Subcutaneous abdominal adipose tissue (tissue), 5 donors: Measurements from ENCODE around the gene NECAB2.

Experiments
- H3K27ac ChIP-seq: one replicate; pipeline ENCODE4 v1.7.0; 2013; ENCODE audit warnings: low read depth, mild to moderate bottlenecking, inconsistent platforms, low read length, moderate library complexity
- H3K27me3 ChIP-seq, 5 donors: one replicate each; pipeline ENCODE4 v1.7.0; 2013; ENCODE audit warnings: low read length in 5 of 5, inconsistent platforms in 1 of 5; ENCODE audit not compliant: control insufficient read depth in 5 of 5, insufficient read depth in 4 of 5
- H3K36me3 ChIP-seq, 5 donors: one replicate each; pipeline ENCODE4 v1.7.0; 2013; ENCODE audit warnings: low read length in 5 of 5; ENCODE audit not compliant: control insufficient read depth in 5 of 5, insufficient read depth in 5 of 5
- H3K4me1 ChIP-seq, 5 donors: one replicate each; pipeline ENCODE4 v1.7.0; 2013; ENCODE audit warnings: low read length in 5 of 5, mild to moderate bottlenecking in 3 of 5, moderate library complexity in 1 of 5; ENCODE audit not compliant: control insufficient read depth in 5 of 5, insufficient read depth in 5 of 5
- H3K4me3 ChIP-seq, 5 donors: one replicate each; pipeline ENCODE4 v1.7.0; 2013; ENCODE audit warnings: low read length in 5 of 5, low read depth in 1 of 5
- H3K9ac ChIP-seq, 5 donors: one replicate each; pipeline ENCODE4 v1.7.0; 2013; ENCODE audit warnings: low read length in 5 of 5, mild to moderate bottlenecking in 4 of 5, moderate library complexity in 3 of 5
- H3K9me3 ChIP-seq, 5 donors: one replicate each; pipeline ENCODE4 v1.7.0; 2013; ENCODE audit warnings: low read length in 5 of 5; ENCODE audit not compliant: control insufficient read depth in 5 of 5
- donor health status: healthy.
- donor health status: healthy.
- donor health status: healthy.
- donor health status: healthy.
- donor health status: healthy.

Gene NECAB2

DNA sequence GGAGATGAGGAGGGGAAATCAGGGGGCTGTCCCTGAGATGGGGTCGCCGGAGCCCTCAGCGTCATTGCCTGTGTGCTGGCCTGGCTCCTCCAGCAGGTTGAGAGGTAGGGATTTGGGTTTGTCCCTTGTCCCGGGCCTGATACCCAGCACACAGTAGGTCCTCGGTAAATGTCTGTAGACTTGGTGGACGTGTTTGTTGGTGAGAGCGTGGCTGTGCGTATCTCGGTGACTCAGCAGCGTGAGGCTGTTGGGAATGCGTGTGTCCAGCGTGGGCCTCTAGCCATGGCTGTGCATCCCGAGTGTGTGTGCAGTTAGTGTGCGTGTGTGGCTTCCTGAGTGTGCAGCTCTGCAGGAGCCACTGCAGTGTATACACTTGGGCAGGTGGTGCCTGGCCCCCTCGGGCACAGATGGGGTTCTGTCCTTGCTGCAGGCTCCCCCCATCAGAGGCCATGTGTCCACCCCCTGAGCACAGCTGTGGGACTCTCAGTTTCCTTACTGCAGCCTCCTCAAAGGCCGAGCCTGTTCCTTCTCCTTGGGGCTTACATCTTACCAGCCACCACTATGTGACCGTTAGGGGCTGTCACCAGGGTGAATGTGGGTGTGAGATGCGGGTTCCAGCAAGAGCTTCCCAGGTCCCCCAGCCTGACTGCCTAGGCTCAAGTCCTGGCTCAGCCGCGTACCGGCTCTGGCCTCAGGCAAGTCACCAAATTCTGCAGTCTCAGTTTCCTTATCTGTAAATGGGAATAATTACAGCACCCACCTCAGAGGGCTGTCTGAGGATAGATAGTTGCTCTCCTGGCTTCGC lies 5.7 kb downstream of the NECAB2 start:
- no peak overlapping the region for H3K9ac ChIP-seq
- no peak overlapping the region for H3K4me3 ChIP-seq
- no peaks in the 10 kb centered on the region for H3K36me3 ChIP-seq
- no peak overlapping the region for H3K27ac ChIP-seq
- peaks cover 0 to 12% (median 10%) of the 10 kb centered on the region in 5 donors for H3K9me3 ChIP-seq
- H3K4me1 ChIP-seq = no peaks in the 10 kb centered on the region
- peaks cover 0 to 6% (median 0%) of the 10 kb centered on the region in 5 donors for H3K27me3 ChIP-seq

DNA sequence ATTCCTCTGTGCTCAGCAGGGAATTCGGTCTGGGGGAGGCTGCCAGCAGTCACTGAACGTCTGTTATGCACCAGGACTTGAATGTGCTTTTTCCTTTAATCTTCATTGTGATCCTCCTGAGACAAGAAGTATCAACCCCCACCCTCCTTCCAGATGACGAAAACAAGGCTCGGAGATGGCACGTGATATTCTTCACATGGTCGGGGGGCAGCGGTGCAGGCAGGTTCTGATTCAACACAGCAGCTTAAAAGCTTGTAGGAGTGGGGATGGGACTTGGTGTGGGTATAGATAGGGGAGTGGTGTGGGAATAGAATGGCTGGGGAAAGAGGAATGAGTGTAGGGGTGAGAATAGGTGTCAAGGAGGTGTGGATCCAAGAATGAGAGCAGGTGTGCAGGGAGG lies 6.4 kb downstream of the NECAB2 start:
- peaks cover 0 to 13% (median 13%) of the 10 kb centered on the region in 5 donors for H3K9me3 ChIP-seq
- no peaks in the 10 kb centered on the region for H3K36me3 ChIP-seq
- no peaks in the 10 kb centered on the region for H3K4me1 ChIP-seq
- no peak overlapping the region for H3K4me3 ChIP-seq
- H3K9ac ChIP-seq = no peak overlapping the region
- no peak overlapping the region for H3K27ac ChIP-seq
- H3K27me3 ChIP-seq = peaks cover 0 to 6% (median 0%) of the 10 kb centered on the region in 5 donors

DNA sequence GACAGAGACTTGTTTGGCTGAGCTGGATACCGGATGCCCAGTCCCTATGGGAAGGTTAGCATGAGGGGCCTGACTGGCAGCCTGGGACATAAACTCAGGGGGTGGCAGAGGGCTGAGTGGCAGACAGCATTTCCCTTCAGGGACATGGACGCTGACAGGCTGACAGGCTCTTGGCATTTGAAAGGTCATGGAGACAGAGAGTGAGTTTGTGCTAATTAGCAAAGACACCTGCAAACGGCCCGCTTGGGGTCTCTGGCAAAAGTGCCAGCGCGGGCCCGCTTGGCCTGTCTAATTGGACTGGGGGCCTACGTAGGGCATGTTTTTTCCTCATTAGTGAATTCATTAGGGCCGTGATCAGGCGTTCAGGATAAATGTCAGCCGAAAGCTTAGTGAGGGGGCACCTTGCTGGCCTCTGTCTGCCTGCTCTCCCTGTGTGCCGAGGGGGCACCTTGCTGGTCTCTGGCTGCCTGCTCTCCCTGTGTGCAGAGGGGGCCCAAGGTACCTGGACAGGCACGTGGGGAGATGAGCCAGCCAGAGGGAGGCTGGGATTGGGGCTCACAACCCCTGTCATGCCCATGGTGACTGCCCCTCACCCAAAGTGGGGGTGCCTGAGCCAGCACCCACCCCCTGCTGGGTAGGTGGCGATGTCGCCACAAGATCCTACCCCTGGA lies 7.7 kb downstream of the NECAB2 start:
- Histone ChIP-seq H3K27me3 (no peaks in the 10 kb centered on the region), H3K36me3 (no peaks in the 10 kb centered on the region), H3K27ac (no peak overlapping the region)

DNA sequence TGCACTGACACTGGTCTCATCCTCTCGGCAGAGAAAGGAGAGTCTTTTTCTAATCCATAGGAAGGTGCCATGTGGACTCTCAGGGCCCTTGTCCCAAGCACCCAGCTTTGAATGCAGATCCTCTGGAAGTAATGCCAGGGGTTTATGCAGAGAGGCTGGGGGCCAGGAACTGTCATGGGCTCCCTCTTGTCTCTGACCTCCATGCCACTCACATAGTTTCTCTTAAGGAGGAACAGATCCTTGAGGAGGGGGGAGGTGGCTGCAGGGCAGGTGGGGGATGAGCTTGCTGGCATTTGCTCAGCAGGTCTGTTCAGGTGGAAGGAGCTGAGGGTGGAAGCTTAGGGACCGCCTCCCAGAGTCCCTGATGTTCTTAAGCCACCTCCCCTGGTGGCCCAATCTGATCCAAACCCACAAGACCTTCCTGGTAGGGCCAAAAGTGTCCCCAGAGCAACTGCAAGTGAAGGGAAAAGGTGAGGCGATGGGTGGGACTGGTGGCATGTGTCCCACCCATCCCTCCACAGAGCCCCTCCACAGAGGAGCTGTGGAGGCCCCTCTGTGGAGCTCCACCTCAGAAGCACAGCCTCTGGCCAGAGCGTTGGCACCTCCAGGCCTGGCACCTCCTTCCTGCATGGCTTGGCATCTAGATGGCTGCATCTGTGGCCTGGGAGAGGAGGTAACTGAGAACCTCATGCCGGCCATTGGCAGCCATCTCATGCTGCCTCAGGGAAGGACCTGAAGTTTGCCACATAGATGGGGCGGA lies 9.2 kb downstream of the NECAB2 start:
- Histone ChIP-seq H3K9ac (no peak overlapping the region), H3K4me1 (no peaks in the 10 kb centered on the region), H3K4me3 (no peak overlapping the region)

More for the DNA sequence above, 7.7 kb downstream of the NECAB2 start:
- no peak overlapping the region for H3K4me3 ChIP-seq
- H3K9me3 ChIP-seq = peaks cover 0 to 13% (median 13%) of the 10 kb centered on the region in 5 donors
- no peak overlapping the region for H3K9ac ChIP-seq
- no peaks in the 10 kb centered on the region for H3K4me1 ChIP-seq

DNA sequence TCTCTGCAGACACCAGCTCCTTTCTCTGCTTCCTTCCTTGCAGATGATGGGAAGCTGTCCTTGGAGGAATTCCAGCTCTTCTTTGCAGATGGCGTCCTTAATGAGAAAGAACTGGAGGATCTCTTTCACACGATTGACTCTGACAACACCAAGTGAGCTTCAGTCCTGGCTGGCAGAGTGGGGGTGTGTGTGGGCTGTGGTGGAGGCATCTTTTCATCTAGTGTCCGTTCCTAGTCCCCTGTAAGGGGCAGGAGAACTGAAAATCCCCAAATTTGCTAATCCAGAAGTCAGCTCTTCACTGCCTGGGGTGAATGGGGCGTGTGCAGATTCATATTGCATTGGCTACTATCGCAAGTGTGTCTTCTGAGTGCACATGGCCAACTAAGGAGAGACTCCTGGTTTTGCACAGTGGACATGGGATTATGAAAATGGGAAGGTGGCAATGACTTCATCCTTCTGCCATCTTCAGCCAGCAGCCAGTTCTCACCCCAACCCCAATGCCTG lies 10.4 kb downstream of the NECAB2 start:
- Histone ChIP-seq H3K36me3 (no peaks in the 10 kb centered on the region), H3K9me3 (peaks cover 0 to 13% (median 13%) of the 10 kb centered on the region in 5 donors), H3K27ac (no peak overlapping the region), H3K4me3 (no peak overlapping the region), H3K9ac (no peak overlapping the region), H3K4me1 (no peaks in the 10 kb centered on the region), H3K27me3 (no peaks in the 10 kb centered on the region)

More for the DNA sequence above, 9.2 kb downstream of the NECAB2 start:
- Histone ChIP-seq H3K36me3 (no peaks in the 10 kb centered on the region), H3K27me3 (no peaks in the 10 kb centered on the region), H3K9me3 (peaks cover 0 to 13% (median 13%) of the 10 kb centered on the region in 5 donors), H3K27ac (no peak overlapping the region)

DNA sequence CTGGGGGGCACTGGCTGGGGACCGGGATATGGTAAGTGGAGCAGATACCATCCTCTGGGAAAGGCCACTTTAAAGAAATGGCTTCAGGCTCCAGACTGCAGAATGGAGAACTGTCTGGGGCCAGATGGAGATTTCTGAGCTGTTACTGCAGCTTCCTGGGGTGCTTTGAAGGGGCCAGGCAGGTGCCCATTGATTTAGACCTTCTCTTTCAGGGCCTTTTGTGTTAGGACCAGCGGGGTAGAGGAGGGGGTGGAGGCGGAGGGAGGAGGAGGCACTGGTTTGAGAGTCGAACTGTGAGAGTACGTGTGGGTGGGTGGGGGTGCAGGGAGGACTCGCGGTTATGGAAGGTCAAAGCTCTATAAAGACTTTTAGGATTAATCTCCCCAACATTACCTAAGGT lies 11.4 kb downstream of the NECAB2 start:
- Histone ChIP-seq H3K4me1 (no peaks in the 10 kb centered on the region), H3K36me3 (no peaks in the 10 kb centered on the region), H3K9me3 (peaks cover 0 to 13% (median 13%) of the 10 kb centered on the region in 5 donors), H3K9ac (no peak overlapping the region), H3K27ac (no peak overlapping the region), H3K27me3 (no peaks in the 10 kb centered on the region), H3K4me3 (no peak overlapping the region)

DNA sequence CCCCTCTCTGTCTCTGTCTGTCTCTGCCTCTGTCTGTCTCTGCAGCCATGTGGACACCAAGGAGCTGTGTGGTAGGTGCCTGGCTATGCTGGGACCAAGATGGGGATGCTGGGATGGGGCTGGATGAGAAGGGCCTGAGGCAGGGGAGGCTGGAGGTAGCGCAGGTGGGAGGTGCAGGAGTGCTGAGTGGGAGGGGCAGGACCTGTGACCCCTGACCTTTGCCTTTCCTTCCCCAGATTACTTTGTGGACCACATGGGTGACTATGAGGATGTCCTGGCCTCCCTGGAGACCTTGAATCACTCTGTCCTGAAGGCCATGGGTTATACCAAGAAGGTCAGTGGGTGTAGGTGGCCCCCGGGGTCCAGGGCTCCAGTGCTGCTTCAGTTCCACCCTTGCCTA lies 12.8 kb downstream of the NECAB2 start:
- Histone ChIP-seq H3K9ac (no peak overlapping the region), H3K36me3 (no peaks in the 10 kb centered on the region), H3K9me3 (peaks cover 0 to 13% (median 13%) of the 10 kb centered on the region in 5 donors), H3K27me3 (no peaks in the 10 kb centered on the region), H3K27ac (no peak overlapping the region), H3K4me3 (no peak overlapping the region), H3K4me1 (no peaks in the 10 kb centered on the region)

DNA sequence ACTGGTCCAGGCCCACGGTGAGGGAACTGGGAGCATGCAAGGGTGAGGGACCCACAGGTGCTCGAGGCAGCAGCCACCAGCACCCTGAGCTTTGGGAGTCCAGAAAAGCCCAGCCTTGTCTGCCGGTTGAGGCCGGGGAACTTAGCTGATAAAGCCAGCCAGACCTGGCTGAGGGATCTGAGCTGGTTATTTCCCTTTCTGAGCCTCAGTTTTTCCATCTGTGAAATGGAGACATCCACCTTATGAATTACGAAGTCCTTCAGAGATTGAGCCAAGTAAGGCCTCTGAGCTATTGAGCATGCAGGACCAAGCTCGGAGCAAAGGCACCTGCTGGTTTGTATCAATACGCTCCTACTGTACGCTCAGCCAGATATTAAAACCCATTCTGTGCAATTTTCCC lies 13.8 kb downstream of the NECAB2 start:
- Histone ChIP-seq H3K9me3 (peaks cover 0 to 13% (median 13%) of the 10 kb centered on the region in 5 donors), H3K4me1 (no peaks in the 10 kb centered on the region), H3K9ac (no peak overlapping the region), H3K4me3 (no peak overlapping the region), H3K27me3 (no peaks in the 10 kb centered on the region), H3K27ac (no peak overlapping the region), H3K36me3 (no peaks in the 10 kb centered on the region)

DNA sequence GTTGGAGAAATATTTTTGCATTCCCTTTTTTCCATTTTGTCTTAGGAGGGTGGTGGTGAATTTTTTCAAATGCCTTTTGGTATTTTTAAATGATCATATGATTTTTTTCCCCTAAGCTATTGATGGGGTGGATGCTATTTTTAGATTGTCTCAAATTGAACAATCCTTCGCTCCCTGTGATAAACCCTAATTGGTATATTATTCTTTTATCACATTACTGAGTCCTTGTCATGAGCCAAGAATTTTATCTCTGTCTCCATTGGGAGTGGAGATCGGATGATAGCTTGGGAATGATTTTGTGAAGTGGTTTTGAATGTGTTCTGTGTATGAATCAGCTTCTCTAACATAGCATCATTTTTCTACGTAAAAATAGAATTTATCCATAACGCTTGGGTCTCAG lies 15.4 kb downstream of the NECAB2 start:
- H3K27me3 ChIP-seq = no peaks in the 10 kb centered on the region

More for the DNA sequence above, 15.4 kb downstream of the NECAB2 start:
- H3K9ac ChIP-seq = no peak overlapping the region
- no peaks in the 10 kb centered on the region for H3K4me1 ChIP-seq
- H3K9me3 ChIP-seq = peaks cover 0 to 7% (median 4%) of the 10 kb centered on the region in 5 donors
- no peak overlapping the region for H3K27ac ChIP-seq
- no peak overlapping the region for H3K4me3 ChIP-seq
- no peaks in the 10 kb centered on the region for H3K36me3 ChIP-seq
